AG04450 (cell line): ENCODE results near the gene TAC3. TPM values are rescaled to one million over a fixed set of nuclear protein-coding genes. Genes with fewer than 3 reads are reported as not detected.

Experiments used
- CTCF ChIA-PET: fragments of 300-600, 350-600 bp; formaldehyde crosslinking; extraction: SDS; loops from one replicate; lab custom pipeline; 2022; ENCODE audit warnings: antibody characterized with exemption, inconsistent platforms; lab: Charles Lee
- POLR2A ChIA-PET: fragments of 350-600 bp; formaldehyde crosslinking; extraction: SDS; loops from one replicate; lab custom pipeline; 2021; ENCODE audit warnings: antibody characterized with exemption, inconsistent platforms; lab: Yijun Ruan, JAX
- DNase-seq: peaks from one replicate; pipeline ENCODE4 v3.0.0-alpha.2; 2011; ENCODE audit warnings: low read depth, low spot score
- H3K27ac ChIP-seq: one replicate; pipeline ENCODE4 v1.5.1; 2012; ENCODE audit warnings: low read depth, low read length, control low read depth
- H3K27me3 ChIP-seq: one replicate; pipeline ENCODE4 v1.6.0; 2012; ENCODE audit warnings: low read length; ENCODE audit not compliant: control insufficient read depth, insufficient read depth
- H3K4me3 ChIP-seq: 2 replicates; pipeline ENCODE4 v1.5.1; 2011; ENCODE audit warnings: mild to moderate bottlenecking, low read depth, low read length, control low read depth
- H3K9me3 ChIP-seq: 2 replicates; pipeline ENCODE4 v1.5.1; 2012; ENCODE audit warnings: low read length; ENCODE audit not compliant: control insufficient read depth, insufficient read depth
- polyA plus RNA-seq: library from polyadenylated mRNA; depleted of rRNA; stranded (reverse); fragments of >200 nt; gene quantifications from 2 replicates; pipeline ENCODE4 v1.2.3, GENCODE V29; 2011
- TF ChIP-seq, protein P1 (sequence below): IDR thresholded peaks from 2 replicates; pipeline ENCODE4 v1.5.1; 2011; ENCODE audit warnings: low read depth, low read length, control low read depth, inconsistent platforms

The TAC3 gene
- polyA plus RNA-seq, 1 experiment = 8.0 TPM

DNA sequence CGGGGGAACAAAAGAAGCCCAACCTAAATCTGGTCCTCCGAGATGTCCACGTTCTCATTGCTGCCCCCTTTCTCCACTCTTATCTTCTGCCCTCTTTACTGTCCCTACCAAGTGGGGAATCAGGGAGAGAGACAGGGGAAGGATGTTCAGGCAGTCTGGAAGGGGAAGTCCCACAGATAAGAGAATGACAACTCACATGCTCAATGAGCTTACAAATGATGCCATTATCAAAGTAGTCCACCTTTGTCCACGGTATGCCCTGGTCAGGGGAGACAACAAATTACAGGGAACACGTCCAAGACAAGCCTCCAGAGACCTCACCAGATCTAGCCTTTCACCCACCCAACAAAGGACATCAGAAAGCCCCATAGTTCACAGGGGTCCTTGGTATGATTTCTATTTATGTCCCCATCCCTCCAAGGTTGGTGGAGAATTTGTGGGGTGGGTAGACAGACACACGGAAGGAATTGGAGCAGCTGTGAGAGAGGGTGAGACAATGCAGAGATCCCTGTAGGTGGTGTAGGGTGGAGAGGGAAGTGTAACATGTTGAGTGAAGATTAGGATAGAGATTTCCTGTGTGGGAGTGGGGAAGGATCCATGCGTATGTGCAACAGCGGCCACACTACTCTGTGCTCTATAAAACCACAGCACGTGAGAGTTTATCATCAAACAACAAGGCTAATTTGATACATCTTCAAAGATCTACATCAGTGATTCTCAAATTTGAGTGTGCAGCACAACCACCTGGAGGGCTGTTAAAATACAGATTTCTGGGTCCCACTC, 22.9 kb upstream of the TAC3 start:
- CTCF ChIA-PET = interaction anchor here (0.9 kb wide), 1 partner anchor 21 kb away, joined by 3 read pairs; no protein-coding TSS in a partner anchor
- H3K27me3 ChIP-seq = peaks cover 30% of the 10 kb centered on the region
- H3K4me3 ChIP-seq = no peak overlapping the region
- no peak overlapping the region for H3K27ac ChIP-seq
- no peaks in the 10 kb centered on the region for H3K9me3 ChIP-seq
- POLR2A ChIA-PET = no interaction called here
- TF ChIP-seq, protein P1, sequence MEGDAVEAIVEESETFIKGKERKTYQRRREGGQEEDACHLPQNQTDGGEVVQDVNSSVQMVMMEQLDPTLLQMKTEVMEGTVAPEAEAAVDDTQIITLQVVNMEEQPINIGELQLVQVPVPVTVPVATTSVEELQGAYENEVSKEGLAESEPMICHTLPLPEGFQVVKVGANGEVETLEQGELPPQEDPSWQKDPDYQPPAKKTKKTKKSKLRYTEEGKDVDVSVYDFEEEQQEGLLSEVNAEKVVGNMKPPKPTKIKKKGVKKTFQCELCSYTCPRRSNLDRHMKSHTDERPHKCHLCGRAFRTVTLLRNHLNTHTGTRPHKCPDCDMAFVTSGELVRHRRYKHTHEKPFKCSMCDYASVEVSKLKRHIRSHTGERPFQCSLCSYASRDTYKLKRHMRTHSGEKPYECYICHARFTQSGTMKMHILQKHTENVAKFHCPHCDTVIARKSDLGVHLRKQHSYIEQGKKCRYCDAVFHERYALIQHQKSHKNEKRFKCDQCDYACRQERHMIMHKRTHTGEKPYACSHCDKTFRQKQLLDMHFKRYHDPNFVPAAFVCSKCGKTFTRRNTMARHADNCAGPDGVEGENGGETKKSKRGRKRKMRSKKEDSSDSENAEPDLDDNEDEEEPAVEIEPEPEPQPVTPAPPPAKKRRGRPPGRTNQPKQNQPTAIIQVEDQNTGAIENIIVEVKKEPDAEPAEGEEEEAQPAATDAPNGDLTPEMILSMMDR = no peak
- no peak for DNase-seq

DNA sequence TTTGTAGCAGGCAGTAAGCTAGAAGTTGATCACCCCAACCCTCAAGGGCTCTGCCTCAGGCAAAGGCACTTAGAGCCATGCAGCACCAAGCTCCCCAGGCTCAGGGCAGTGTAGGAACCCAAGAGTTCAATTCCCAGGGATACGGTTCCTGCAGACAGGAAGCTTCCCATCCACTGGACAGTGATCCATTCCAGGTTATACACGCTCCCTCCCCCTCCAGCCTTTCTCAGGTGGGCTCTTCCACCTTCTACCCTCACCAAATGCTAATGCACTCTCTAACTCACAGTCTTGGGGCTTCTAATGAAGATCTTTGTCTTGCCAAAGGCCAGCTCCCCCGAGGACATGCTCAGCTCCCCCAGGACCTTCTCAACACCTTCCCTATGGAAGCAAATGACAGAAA, 20.9 kb upstream of the TAC3 start:
- ChIA-PET POLR2A (interaction anchor here (0.5 kb wide), 1 partner anchor 98 kb away, joined by 7 read pairs; no protein-coding TSS in a partner anchor), CTCF (interaction anchor here (1.1 kb wide), 1 partner anchor 23 kb away, joined by 5 read pairs; no protein-coding TSS in a partner anchor)
- DNase-seq = no peak
- Histone ChIP-seq H3K4me3 (no peak overlapping the region), H3K27me3 (peaks cover 30% of the 10 kb centered on the region), H3K9me3 (no peaks in the 10 kb centered on the region), H3K27ac (no peak overlapping the region)
- TF ChIP-seq, protein P1 = no peak

DNA sequence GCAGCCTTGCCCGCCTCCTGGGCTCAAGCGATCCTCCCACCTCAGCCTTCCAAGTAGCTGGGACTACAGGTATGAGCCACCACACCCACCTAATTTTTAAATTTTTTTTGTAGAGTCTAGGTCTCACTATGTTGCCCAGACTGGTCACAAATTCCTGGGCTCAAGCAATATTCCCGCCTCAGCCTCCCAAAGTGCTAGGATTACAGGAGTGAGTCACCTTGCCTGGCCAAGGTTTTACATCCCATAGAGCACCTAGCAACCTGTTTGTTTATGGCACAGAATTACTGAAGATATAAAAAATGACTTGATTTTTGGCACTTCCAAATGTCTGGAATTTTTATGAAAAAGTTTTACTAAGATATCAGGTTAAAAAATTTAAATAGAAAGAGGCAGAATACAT, 17.1 kb upstream of the TAC3 start:
- H3K27ac ChIP-seq = no peak overlapping the region
- TF ChIP-seq, protein P1 = no peak
- ChIA-PET CTCF (no interaction called here), POLR2A (interaction anchor here (0.6 kb wide), 1 partner anchor 217 kb away, joined by 3 read pairs; no protein-coding TSS in a partner anchor)
- peaks cover 37% of the 10 kb centered on the region for H3K27me3 ChIP-seq
- H3K9me3 ChIP-seq = no peaks in the 10 kb centered on the region
- no peak for DNase-seq
- H3K4me3 ChIP-seq = no peak overlapping the region

DNA sequence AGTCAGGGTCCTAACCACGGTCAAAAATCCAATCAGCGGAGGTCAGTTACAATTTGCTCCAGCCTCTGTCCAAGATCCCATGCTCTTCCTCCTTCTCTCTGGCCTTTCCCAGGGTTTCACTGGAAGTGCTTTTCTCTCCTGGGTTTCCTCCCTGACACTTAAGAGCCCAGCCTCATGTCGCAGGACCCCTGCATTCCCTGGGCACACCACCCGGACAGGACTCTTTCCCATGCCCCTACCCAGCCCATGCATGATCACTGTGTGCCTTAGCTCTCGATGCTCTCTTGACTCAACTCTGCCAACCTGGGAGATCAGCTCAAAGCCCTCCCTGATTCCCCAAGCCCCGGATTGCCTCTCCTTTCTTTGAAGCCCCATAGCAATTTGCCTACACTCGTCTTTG, 15.5 kb upstream of the TAC3 start:
- no peaks in the 10 kb centered on the region for H3K9me3 ChIP-seq
- TF ChIP-seq, protein P1 = no peak
- DNase-seq = no peak
- ChIA-PET POLR2A (no interaction called here), CTCF (interaction anchor here (0.6 to 1.7 kb wide), 2 partner anchors 29 to 31 kb away, joined by 3 to 7 read pairs; no protein-coding TSS in a partner anchor)
- no peak overlapping the region for H3K27ac ChIP-seq
- H3K27me3 ChIP-seq = peaks cover 47% of the 10 kb centered on the region
- no peak overlapping the region for H3K4me3 ChIP-seq

DNA sequence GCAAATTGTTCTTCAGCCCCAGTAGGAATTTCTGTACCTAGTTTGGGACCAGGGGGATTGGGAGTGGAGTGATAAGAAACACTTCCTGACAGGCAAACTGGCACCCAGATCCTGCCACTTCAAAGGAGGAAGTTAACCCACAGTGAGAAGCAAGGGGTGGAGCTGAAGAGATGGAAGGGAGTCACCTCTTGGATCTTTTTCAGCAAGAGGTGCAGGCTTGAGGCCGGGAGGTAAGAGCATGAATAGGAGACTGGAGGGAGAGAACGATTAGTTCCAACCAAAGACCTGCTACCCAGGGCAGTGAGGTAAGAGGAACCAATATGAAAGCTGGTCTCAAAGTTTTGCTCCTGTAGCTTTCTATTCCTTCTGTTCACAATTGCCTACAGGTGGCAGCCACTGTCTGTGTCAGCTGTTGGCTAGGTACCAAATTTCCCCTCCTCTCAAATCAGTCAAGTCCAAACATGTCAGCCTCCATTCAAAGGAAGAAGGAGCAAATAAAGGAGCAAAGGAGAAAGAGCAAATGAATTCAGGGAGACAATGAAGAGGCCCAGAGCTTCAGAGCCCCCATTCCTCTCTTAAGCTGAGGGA, 14.9 kb upstream of the TAC3 start:
- DNase-seq = no peak
- POLR2A ChIA-PET = no interaction called here
- Histone ChIP-seq H3K4me3 (no peak overlapping the region), H3K9me3 (no peaks in the 10 kb centered on the region), H3K27me3 (peaks cover 53% of the 10 kb centered on the region), H3K27ac (no peak overlapping the region)
- TF ChIP-seq, protein P1 = no peak
- CTCF ChIA-PET = interaction anchor here (0.6 to 1.7 kb wide), 2 partner anchors 29 to 32 kb away, joined by 3 to 7 read pairs; no protein-coding TSS in a partner anchor
